ENCODE measurements around the gene SCN1B.

DNA sequence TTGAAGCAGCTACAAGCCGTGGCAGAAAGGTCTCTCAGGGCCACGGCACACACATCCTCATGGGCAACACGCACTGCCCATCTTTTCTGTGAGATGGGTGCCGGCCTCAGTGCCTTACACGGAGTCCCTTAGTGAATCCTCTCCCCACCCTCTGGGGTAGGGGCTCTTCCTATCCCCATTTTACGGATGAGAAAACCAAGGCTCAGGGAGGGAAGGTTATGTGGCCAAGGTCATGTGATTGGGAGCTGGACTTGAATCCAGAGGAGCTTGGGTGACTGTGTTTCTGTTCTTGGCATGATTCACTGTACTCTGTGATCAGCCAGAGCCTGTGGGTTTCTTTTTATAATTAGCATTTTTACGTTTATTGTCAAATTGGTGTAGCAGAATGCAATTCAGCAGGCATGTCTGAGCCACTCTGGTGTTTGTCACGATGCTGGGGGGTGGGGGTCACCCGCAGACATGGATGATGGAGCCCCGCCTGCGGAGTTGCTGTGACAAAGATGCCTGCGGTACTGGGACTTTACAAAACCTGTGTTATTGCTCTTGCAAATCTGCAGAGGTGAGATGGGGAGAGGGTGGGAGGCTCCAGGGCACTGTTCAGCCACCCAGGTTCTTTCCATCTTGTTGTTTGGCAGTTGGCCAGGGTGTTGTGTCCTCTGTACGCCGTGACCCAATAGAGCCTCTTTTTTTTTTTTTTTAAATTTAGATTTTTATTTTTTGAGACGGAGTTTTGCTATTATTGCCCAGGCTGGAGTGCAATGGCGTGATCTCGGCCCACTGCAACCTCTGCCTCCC, 4.5 kb downstream of the SCN1B start:
- no peak for TF ChIP-seq CTCF (IDR thresholded peaks at IDR 0.05)
- TF ChIP-seq POLR2A (IDR thresholded peaks at IDR 0.05) = no peak
- no peak for TF ChIP-seq EP300 (IDR thresholded peaks at IDR 0.05)

Data from tibial nerve (tissue), 4 donors.